Central memory CD4-positive, alpha-beta T cell (primary cell): ENCODE results near the gene MAGEB17.

ENCODE experiments used
- DNase-seq: peaks from one replicate; pipeline ENCODE4 v3.0.0; 2022

The MAGEB17 gene

GRCh38 chrX:16212436-16212835, 45.2 kb downstream of the MAGEB17 start:
- DNase-seq = no peak

DNA sequence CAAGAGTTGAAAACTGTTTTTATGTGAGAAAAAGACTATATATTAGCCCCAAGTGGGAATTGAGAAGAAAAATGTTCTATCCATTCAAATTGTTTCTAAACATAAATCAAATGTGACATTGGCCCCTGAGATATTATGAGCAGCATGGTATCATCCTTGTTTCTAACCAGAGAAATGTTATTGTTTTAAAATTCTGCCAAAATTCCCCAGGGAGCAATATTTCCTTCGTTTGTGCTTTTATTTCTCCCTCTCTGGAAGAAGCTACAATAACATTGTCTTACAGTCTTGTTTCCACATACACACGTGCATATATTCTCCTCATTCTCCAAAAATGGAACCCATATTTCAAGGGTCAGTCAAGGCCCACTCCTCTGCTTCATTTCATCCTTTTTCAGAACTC, 46.7 kb downstream of the MAGEB17 start:
- DNase-seq = no peak

- no peak for DNase-seq
Measured at GRCh38 chrX:16215660-16216059, 48.4 kb downstream of the MAGEB17 start.
